HepG2 (cell line): Measurements from ENCODE around the gene BEST2. TPM values are rescaled to one million over a fixed set of nuclear protein-coding genes. Genes with fewer than 3 reads are reported as not detected.

Experiments used
- ATAC-seq: fragments of 200-7000 bp; cut with Tn5 transposase; 3 replicates; pipeline ENCODE4 v1.9.1; 2020; ENCODE audit warnings: mild to moderate bottlenecking, moderate library complexity
- BruUV-seq: library from RNA; stranded (reverse); fragments of 400-500 nt; replicated peaks from 2 replicates; lab custom pipeline; 2021; lab: Mats Ljungman, UMichigan
- CTCF ChIA-PET: fragments of 300-600 bp; formaldehyde crosslinking; extraction: SDS; loops from one replicate; lab custom pipeline; 2021; ENCODE audit warnings: low total read pairs, inconsistent platforms, low intra/inter-chr PET ratio; lab: Yijun Ruan, JAX
- POLR2A ChIA-PET: fragments of 350-600 bp; sonication (Branson Sonifier 250); formaldehyde crosslinking; loops from one replicate; lab custom pipeline; 2020; ENCODE audit warnings: antibody characterized with exemption, inconsistent platforms; lab: Yijun Ruan, JAX
- DNase-seq: peaks from one replicate; pipeline ENCODE4 v3.0.0-alpha.2; 2015; ENCODE audit warnings: low spot score
- FAIRE-seq: peaks from 3 replicates; lab custom pipeline; 2011; peaks lifted over from hg19 to GRCh38; lab: Jason Lieb, UNC
- H2AFZ ChIP-seq: one replicate; pipeline ENCODE4 v1.6.1; 2011; ENCODE audit warnings: low read length, inconsistent platforms
- H3K27ac ChIP-seq: fragments of 300-600 bp; 3 replicates; pipeline ENCODE4 v1.8.0; 2011; ENCODE audit warnings: mixed run types, mild to moderate bottlenecking, mixed read lengths, low read length, inconsistent platforms; ENCODE audit not compliant: insufficient read depth; ENCODE audit errors: extremely low read length
- H3K27me3 ChIP-seq, 2 experiments: fragments of 200-600 bp in 1 of 2; 2 replicates in 1 of 2; 3 replicates in 1 of 2; pipeline versions ENCODE4 v1.6.0 to v1.8.0; 2011; ENCODE audit warnings: low read length in 2 of 2, mild to moderate bottlenecking in 2 of 2, moderate library complexity in 2 of 2, inconsistent platforms in 1 of 2; ENCODE audit not compliant: insufficient read depth in 2 of 2, control insufficient read depth in 1 of 2
- H3K36me3 ChIP-seq, 2 experiments: fragments of 200-600 bp in 1 of 2; replicated peaks in 1 of 2; 2 replicates in 1 of 2; 3 replicates in 1 of 2; pipeline versions ENCODE4 v1.5.1 to v1.8.0; 2011; ENCODE audit warnings: low read length in 2 of 2, inconsistent platforms in 1 of 2; ENCODE audit not compliant: insufficient read depth in 2 of 2, control insufficient read depth in 1 of 2
- H3K4me1 ChIP-seq: 2 replicates; pipeline ENCODE4 v1.5.1; 2012; ENCODE audit warnings: low read length, inconsistent platforms; ENCODE audit not compliant: insufficient read depth
- H3K4me2 ChIP-seq: 2 replicates; pipeline ENCODE4 v1.6.0; 2011; ENCODE audit warnings: low read depth, low read length, inconsistent platforms
- H3K4me3 ChIP-seq, 3 experiments: fragments of 200-600 bp in 1 of 3; sonication (generic), shearing (Covaris generic) in 1 of 3; replicated peaks in 1 of 3; 2 replicates each; pipeline ENCODE4 v1.5.1; 2011 to 2016; ENCODE audit warnings: low read length in 3 of 3, inconsistent platforms in 2 of 3, low read depth in 2 of 3, mild to moderate bottlenecking in 2 of 3, control low read depth in 1 of 3, mixed read lengths in 1 of 3; ENCODE audit not compliant: insufficient read depth in 1 of 3
- H3K79me2 ChIP-seq: one replicate; pipeline ENCODE4 v1.6.1; 2011; ENCODE audit warnings: low read length, inconsistent platforms; ENCODE audit not compliant: insufficient read depth
- H3K9ac ChIP-seq: 2 replicates; pipeline ENCODE4 v1.6.0; 2011; ENCODE audit warnings: mild to moderate bottlenecking, low read depth, low read length, inconsistent platforms; ENCODE audit not compliant: insufficient read depth
- H3K9me3 ChIP-seq: 2 replicates; pipeline ENCODE4 v1.5.1; 2012; ENCODE audit warnings: mild to moderate bottlenecking, low read length
- H4K20me1 ChIP-seq: 2 replicates; pipeline ENCODE4 v1.6.0; 2011; ENCODE audit warnings: inconsistent platforms, mild to moderate bottlenecking, low read length, moderate library complexity; ENCODE audit not compliant: insufficient read depth
- ARNT ChIP-seq: fragments of 450-650 bp; IDR thresholded peaks from 2 replicates; pipeline ENCODE4 v1.6.1; 2017
- ATF1 ChIP-seq: IDR thresholded peaks from 2 replicates; pipeline ENCODE4 v1.6.1; 2016; ENCODE audit warnings: mild to moderate bottlenecking, control low read depth
- ELF1 ChIP-seq: sonication (generic); formaldehyde crosslinking; IDR thresholded peaks from 2 replicates; pipeline ENCODE4 v1.4.0; 2020; ENCODE audit warnings: missing genetic modification reagents
- HNF4G ChIP-seq, 2 experiments: sonication (generic) in 1 of 2; formaldehyde crosslinking in 1 of 2; IDR thresholded peaks; 2 replicates each; pipeline versions ENCODE4 v1.4.0 to v1.6.1; 2011 to 2020; ENCODE audit warnings: borderline replicate concordance in 2 of 2, low read depth in 2 of 2, mild to moderate bottlenecking in 2 of 2, low read length in 1 of 2, missing genetic modification reagents in 1 of 2, moderate library complexity in 1 of 2
- HNRNPLL ChIP-seq: fragments of 200-400 bp; formaldehyde crosslinking; IDR thresholded peaks from 2 replicates; pipeline ENCODE4 v1.6.1; 2017; ENCODE audit warnings: mild to moderate bottlenecking, low read depth, low read length; ENCODE audit not compliant: poor library complexity, severe bottlenecking
- RBM39 ChIP-seq: fragments of 200-400 bp; formaldehyde crosslinking; IDR thresholded peaks from one replicate; pipeline ENCODE4 v1.6.1; 2018; ENCODE audit warnings: antibody characterized with exemption, mild to moderate bottlenecking, low read depth, low read length; ENCODE audit not compliant: poor library complexity, severe bottlenecking
- SAP130 ChIP-seq: IDR thresholded peaks from 2 replicates; pipeline ENCODE4 v1.6.1; 2016; ENCODE audit warnings: low read depth
- SNAPC2 ChIP-seq: sonication (generic); formaldehyde crosslinking; IDR thresholded peaks from 2 replicates; pipeline ENCODE4 v1.8.1; 2022; ENCODE audit warnings: mild to moderate bottlenecking, missing genetic modification reagents
- ZNF549 ChIP-seq: sonication (generic); formaldehyde crosslinking; IDR thresholded peaks from 2 replicates; pipeline ENCODE4 v1.5.0; 2020; ENCODE audit warnings: missing genetic modification reagents
- ZNF616 ChIP-seq: sonication (generic); formaldehyde crosslinking; IDR thresholded peaks from 2 replicates; pipeline ENCODE4 v1.5.0; 2020; ENCODE audit warnings: low read depth, mild to moderate bottlenecking, missing genetic modification reagents
- ZNF883 ChIP-seq: sonication (generic); formaldehyde crosslinking; IDR thresholded peaks from 2 replicates; pipeline ENCODE4 v1.5.1; 2020; ENCODE audit warnings: mild to moderate bottlenecking, missing genetic modification reagents; ENCODE audit errors: not compliant biosample characterization
- WGBS: methylation state at CpG from one replicate; pipeline ENCODE4 v1.1.6; 2017; ENCODE audit warnings: low lambda C conversion rate; 5-methylcytosine and 5-hydroxymethylcytosine counted together
- in situ Hi-C: cut with HindIII; loops from 2 replicates; pipeline ENCODE4 v1.10.0; 2017; ENCODE audit warnings: low pct_unique_long_range_greater_than_20kb; ENCODE audit not compliant: extremely low pct_ligation_motif_present
- intact Hi-C: fragments of 100-400 bp; cut with micrococcal nuclease; formaldehyde crosslinking; loops from one replicate; pipeline ENCODE4 v1.10.0; 2022; ENCODE audit not compliant: unreplicated experiment
- polyA plus RNA-seq, 8 experiments: library from polyadenylated mRNA; depleted of rRNA in 3 of 8; stranded (reverse) in 7 of 8; unstranded in 1 of 8; fragments of >200 nt; fragmentation: Illumina TruSeq in 4 of 8; extraction: Trizol in 4 of 8; gene quantifications; 2 replicates each; pipeline versions ENCODE4 v1.2.1 to v1.2.3, GENCODE V29; 2011 to 2016; ENCODE audit warnings: low read depth in 4 of 8, missing spikeins in 1 of 8, mixed read lengths in 1 of 8; ENCODE audit not compliant: insufficient read depth in 1 of 8
- total RNA-seq, 5 experiments: library from RNA; depleted of rRNA; stranded (reverse); fragments of >200 nt; fragmentation: Illumina TruSeq; extraction: Trizol; gene quantifications; 2 replicates each; pipeline ENCODE4 v1.2.3, GENCODE V29; 2016; ENCODE audit warnings: low read depth in 1 of 5
- TF ChIP-seq, protein P1 (sequence below): sonication (generic); formaldehyde crosslinking; IDR thresholded peaks from 2 replicates; pipeline ENCODE4 v1.4.0; 2020; ENCODE audit warnings: mild to moderate bottlenecking, missing genetic modification reagents
- TF ChIP-seq, protein P2 (sequence below), 2 experiments: sonication (generic) in 1 of 2; formaldehyde crosslinking in 1 of 2; IDR thresholded peaks; 2 replicates each; pipeline versions ENCODE4 v1.4.0 to v1.6.1; 2018 to 2020; ENCODE audit warnings: missing genetic modification reagents in 2 of 2, borderline replicate concordance in 1 of 2, low read depth in 1 of 2, mild to moderate bottlenecking in 1 of 2, missing biosample characterization in 1 of 2
- TF ChIP-seq, protein P3 (sequence below): sonication (generic); formaldehyde crosslinking; conservative IDR thresholded peaks from 2 replicates; pipeline ENCODE4 v1.8.0; 2022; ENCODE audit warnings: mild to moderate bottlenecking, moderate library complexity, missing genetic modification reagents

Gene BEST2
- total and polyA plus RNA-seq, 2 of the 13 experiments (the other 11 are each of a cell fraction or from before 2014, with no cell fraction given) = not detected

DNA sequence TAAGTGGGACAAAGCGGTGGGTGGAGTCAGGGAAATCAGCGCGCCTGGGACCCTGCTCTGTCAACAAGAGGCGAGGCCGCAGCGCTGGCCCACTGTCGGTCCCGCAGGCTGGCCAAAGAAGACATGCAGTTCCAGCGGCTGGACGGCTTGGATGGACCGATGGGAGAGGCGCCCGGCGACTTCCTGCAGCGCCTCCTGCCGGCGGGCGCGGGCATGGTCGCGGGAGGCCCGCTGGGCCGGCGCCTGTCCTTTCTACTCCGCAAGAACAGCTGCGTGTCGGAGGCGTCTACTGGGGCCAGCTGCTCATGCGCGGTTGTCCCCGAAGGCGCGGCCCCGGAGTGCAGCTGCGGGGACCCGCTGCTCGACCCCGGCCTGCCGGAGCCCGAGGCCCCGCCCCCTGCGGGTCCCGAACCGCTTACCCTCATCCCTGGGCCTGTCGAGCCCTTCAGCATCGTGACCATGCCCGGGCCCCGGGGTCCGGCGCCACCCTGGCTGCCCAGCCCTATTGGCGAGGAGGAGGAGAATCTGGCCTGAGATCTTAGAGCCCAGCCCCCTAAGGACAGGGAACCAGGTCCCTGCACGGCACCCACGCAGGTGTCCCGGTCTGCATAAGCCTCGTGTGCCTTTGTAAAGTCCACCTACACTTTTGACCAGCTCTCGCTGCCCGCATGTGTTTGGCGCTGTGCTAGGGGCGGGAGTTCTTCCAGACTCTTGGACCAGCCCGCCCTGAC lies 6.1 kb downstream of the BEST2 start:
- H3K4me2 ChIP-seq = peak overlapping the region; percentile 98
- CTCF ChIA-PET = interaction anchor here (1.1 to 1.4 kb wide), 2 partner anchors 36 to 41 kb away, joined by 3 to 7 read pairs; no protein-coding TSS in a partner anchor
- H3K9ac ChIP-seq = peak overlapping the region; percentile 56
- WGBS = 2% methylated on average over 19 of the region's 60 CpGs
- POLR2A ChIA-PET = interaction anchor here (0.5 to 2.0 kb wide), 7 partner anchors 9 to 76 kb away, joined by 3 to 6 read pairs (median 4); partner anchors contain the start of genes DHPS, GET3 and TRIR
- peaks cover 14% of the 10 kb centered on the region for H3K4me1 ChIP-seq
- H3K4me3 ChIP-seq = peak overlapping the region; percentile 40 to 73 (median 51); a peak in 5 of 6 replicates
- peak; percentile 90 for ATAC-seq
- in situ Hi-C loops = loop anchor here (5.0 kb wide), 1 partner anchor 45 kb away; no protein-coding TSS in a partner anchor
- no TSS peak for BruUV-seq
- no peaks in the 10 kb centered on the region for H3K9me3 ChIP-seq
- H2AFZ ChIP-seq = peak overlapping the region; percentile 61
- H3K27ac ChIP-seq = no peak overlapping the region
- peaks cover 0 to 11% of the 10 kb centered on the region in 2 experiments; a peak in 4 of 5 replicates for H3K27me3 ChIP-seq
- intact Hi-C loops = loop anchor here (1.0 kb wide), 1 partner anchor 40 kb away; no protein-coding TSS in a partner anchor
- no peaks in the 10 kb centered on the region for H4K20me1 ChIP-seq
- DNase-seq = peak; percentile 70
- no peaks in the 10 kb centered on the region for H3K36me3 ChIP-seq
- H3K79me2 ChIP-seq = no peaks in the 10 kb centered on the region
- no peak for FAIRE-seq
- peak; percentile 25 for TF ChIP-seq RBM39
- peak; percentile 52 for TF ChIP-seq HNRNPLL
- TF ChIP-seq, protein P1, sequence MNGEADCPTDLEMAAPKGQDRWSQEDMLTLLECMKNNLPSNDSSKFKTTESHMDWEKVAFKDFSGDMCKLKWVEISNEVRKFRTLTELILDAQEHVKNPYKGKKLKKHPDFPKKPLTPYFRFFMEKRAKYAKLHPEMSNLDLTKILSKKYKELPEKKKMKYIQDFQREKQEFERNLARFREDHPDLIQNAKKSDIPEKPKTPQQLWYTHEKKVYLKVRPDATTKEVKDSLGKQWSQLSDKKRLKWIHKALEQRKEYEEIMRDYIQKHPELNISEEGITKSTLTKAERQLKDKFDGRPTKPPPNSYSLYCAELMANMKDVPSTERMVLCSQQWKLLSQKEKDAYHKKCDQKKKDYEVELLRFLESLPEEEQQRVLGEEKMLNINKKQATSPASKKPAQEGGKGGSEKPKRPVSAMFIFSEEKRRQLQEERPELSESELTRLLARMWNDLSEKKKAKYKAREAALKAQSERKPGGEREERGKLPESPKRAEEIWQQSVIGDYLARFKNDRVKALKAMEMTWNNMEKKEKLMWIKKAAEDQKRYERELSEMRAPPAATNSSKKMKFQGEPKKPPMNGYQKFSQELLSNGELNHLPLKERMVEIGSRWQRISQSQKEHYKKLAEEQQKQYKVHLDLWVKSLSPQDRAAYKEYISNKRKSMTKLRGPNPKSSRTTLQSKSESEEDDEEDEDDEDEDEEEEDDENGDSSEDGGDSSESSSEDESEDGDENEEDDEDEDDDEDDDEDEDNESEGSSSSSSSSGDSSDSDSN = peak; percentile 56
- no peak for TF ChIP-seq ARNT
- TF ChIP-seq SAP130 = peak; percentile 56; the same call in 1 of the 2 replicates
- no peak for TF ChIP-seq ZNF549 (CRISPR knock-in tag)
- TF ChIP-seq SNAPC2 (CRISPR knock-in tag) = no peak
- TF ChIP-seq ZNF616 (CRISPR knock-in tag) = no peak
- TF ChIP-seq, protein P2, sequence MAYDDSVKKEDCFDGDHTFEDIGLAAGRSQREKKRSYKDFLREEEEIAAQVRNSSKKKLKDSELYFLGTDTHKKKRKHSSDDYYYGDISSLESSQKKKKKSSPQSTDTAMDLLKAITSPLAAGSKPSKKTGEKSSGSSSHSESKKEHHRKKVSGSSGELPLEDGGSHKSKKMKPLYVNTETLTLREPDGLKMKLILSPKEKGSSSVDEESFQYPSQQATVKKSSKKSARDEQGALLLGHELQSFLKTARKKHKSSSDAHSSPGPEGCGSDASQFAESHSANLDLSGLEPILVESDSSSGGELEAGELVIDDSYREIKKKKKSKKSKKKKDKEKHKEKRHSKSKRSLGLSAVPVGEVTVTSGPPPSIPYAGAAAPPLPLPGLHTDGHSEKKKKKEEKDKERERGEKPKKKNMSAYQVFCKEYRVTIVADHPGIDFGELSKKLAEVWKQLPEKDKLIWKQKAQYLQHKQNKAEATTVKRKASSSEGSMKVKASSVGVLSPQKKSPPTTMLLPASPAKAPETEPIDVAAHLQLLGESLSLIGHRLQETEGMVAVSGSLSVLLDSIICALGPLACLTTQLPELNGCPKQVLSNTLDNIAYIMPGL (CRISPR knock-in tag; IDR thresholded peaks at IDR 0.05; ENCODE audit: borderline replicate concordance in 1 of 2, low read depth in 1 of 2) = peak; percentile 84 to 86
- TF ChIP-seq HNF4G (IDR thresholded peaks at IDR 0.05; ENCODE audit: borderline replicate concordance, low read depth, low read length) = no peak
- TF ChIP-seq HNF4G (CRISPR knock-in tag; IDR thresholded peaks at IDR 0.05; ENCODE audit: borderline replicate concordance, low read depth) = no peak
- no peak for TF ChIP-seq ATF1 (CRISPR knock-in tag)
- TF ChIP-seq ELF1 (CRISPR knock-in tag) = no peak
- TF ChIP-seq, protein P3, sequence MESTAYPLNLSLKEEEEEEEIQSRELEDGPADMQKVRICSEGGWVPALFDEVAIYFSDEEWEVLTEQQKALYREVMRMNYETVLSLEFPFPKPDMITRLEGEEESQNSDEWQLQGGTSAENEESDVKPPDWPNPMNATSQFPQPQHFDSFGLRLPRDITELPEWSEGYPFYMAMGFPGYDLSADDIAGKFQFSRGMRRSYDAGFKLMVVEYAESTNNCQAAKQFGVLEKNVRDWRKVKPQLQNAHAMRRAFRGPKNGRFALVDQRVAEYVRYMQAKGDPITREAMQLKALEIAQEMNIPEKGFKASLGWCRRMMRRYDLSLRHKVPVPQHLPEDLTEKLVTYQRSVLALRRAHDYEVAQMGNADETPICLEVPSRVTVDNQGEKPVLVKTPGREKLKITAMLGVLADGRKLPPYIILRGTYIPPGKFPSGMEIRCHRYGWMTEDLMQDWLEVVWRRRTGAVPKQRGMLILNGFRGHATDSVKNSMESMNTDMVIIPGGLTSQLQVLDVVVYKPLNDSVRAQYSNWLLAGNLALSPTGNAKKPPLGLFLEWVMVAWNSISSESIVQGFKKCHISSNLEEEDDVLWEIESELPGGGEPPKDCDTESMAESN (CRISPR knock-in tag) = no peak
- no peak for TF ChIP-seq ZNF883 (CRISPR knock-in tag)
